GM18870 (cell line): ENCODE measurements around the gene NUP153.

Source experiments
- ATAC-seq: cut with Tn5 transposase; IDR thresholded peaks from one replicate; pipeline ENCODE4 v1.9.1; 2021; ENCODE audit warnings: moderate library complexity; ENCODE audit not compliant: unreplicated experiment

Gene NUP153

GRCh38 chr6:17672064-17672718, 34.5 kb downstream of the NUP153 start:
- no peak for ATAC-seq

- ATAC-seq: no peak
Measured at GRCh38 chr6:17666646-17667045, 40.1 kb downstream of the NUP153 start.

DNA sequence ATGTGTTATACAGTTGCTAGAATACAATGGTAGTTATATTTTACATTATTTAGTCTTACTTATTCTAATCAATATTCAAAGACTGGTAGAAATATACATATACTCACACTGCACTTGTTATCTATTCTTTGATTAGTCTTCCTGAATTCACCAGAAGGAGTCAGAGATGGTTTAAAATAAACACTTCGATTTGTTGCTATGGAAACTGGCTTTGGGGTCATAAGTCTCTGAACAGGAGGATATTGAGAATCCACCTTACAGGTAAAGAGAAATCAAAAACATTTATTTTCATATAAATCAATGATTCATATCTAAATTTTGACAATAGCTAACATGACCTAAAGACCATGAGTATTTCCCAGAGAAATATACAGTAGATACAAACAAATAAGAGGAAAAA, 41.6 kb downstream of the NUP153 start:
- no peak for ATAC-seq

GRCh38 chr6:17663226-17663625, 43.5 kb downstream of the NUP153 start:
- ATAC-seq: no peak

DNA sequence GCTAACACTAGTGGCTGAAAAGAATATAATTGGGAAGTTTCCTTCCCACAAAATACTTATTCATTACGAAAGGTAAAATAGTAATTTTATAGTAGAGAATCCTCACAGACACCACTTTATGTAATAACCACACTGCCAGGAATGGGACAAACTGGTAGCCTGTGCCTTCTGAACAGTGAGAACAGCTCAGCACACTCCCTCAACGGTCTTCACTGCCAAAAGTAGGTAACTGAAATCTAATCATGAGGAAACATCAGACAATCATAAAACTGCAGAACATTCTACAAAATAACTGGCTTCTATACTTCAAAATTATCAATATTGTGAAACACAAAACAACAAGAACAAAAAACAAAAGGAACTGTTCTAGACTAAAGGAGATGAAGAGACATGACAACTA, 44.1 kb downstream of the NUP153 start:
- ATAC-seq: no peak

DNA sequence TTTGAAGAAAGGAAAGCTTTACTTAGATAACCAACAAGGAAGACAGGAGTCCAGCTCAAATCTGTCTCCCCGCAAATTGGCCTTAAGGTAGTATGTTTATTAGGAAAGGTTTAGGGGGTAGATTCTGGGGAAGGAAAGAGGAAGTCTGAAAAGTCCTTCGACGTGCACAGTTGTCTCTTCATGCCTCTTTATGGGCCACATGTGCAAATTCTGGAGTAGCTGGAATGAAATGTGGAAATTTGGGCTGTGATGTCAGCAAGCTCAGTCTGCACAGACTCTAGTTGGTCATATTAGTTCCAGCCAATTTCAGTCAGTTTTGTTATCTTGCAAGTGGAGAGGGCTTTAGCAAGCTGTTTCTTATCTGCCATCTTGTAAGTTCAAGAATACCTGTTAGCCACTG, 50.1 kb downstream of the NUP153 start:
- ATAC-seq: no peak

DNA sequence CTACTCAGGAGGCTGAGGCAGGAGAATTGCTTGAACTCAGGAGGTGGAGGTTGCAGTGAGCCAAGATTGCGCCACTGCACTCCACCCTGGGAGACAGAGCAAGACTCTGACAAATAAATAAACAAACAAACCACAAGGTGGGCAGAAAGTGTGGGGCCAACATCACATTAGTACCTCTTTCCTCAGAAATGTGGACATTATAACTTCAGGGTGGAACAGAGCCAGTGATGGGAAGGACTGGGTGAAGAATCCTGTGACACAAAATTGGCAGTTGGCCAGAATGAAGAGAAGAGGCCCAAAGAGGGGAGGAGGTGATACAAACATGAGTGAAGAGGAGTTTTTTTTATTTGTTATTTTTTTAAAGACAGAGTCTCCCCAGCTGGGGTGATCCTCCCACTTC, 50.6 kb downstream of the NUP153 start:
- ATAC-seq: no peak

DNA sequence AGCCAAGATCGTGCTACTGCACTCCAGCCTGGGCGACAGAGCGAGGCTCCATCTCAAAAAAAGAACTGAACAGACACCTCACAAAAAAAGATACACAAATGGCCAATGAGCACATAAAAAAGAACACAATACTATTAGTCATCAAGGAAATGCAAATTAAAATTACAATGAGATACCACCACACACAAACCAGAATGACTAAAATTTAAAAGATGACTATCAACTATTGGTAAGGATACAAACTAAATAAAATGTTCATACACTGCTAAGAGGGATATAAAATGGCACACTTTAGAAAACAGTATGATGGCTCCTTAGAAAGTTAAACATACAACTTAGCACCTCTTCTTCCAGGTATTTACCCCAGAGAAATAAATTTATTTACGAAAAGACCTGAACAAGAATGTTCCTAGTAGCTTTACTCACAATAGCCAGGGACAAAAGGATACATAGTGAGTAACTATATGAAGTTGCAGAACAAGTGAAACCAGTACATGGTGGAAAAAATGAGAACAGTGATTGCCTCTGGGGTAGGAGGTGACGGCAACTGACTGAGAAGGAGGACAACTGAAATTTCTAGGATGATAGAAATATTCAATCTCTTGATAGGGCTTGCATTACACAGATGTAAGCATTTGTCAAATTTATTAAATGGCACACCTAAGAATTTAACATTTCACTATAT, 53.4 kb downstream of the NUP153 start:
- no peak for ATAC-seq

GRCh38 chr6:17650656-17651309, 55.9 kb downstream of the NUP153 start:
- ATAC-seq: no peak

- ATAC-seq: no peak
Measured at GRCh38 chr6:17648745-17649144, 58.0 kb downstream of the NUP153 start.

- ATAC-seq: no peak
Measured at GRCh38 chr6:17640477-17640917, 66.2 kb downstream of the NUP153 start.

DNA sequence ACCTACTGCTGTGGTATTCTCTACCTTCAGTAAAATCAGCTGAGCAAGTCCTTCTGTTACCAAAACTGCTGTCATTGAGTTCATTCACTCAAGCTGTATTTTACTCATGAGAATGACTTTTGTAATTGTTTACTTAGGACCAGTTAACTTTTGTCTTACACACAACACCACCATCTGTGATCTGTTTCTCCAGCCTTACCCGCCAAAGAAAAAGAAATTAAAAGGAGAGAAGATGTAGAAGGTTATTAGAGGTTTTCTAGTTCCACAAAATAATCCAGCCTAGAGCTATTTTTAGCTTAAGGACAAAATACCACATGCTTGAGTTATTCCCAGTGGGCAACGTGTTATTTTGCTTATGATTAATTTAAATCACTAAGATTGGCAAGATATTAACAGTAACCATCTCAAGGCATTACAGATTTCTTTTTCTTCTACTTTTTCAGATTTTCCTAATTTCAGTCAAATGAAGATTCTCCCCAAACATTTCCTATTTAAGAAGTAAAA, 68.5 kb downstream of the NUP153 start:
- no peak for ATAC-seq

- no peak for ATAC-seq
Measured at GRCh38 chr6:17635568-17635967, 71.2 kb downstream of the NUP153 start.

- no peak for ATAC-seq
Measured at GRCh38 chr6:17633465-17634188, 73.1 kb downstream of the NUP153 start.

DNA sequence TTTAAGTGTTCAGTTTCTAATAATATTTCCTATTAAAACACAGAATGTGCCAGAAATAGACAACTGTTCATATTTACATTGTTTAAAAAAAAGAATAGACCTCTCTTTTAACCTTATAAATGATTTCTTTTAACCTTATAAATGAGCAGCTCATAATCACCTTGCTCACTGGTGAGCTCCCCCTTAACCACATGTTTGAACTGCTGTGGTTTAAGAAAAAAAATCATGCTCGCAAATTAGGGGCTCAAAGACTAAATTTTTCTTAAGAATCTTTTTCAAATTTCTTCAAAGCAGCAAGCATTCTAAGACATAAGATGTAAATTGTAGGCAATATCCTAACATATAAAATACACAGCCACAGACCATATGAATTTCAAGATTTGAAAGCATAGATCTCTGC, 73.8 kb downstream of the NUP153 start:
- ATAC-seq: no peak

DNA sequence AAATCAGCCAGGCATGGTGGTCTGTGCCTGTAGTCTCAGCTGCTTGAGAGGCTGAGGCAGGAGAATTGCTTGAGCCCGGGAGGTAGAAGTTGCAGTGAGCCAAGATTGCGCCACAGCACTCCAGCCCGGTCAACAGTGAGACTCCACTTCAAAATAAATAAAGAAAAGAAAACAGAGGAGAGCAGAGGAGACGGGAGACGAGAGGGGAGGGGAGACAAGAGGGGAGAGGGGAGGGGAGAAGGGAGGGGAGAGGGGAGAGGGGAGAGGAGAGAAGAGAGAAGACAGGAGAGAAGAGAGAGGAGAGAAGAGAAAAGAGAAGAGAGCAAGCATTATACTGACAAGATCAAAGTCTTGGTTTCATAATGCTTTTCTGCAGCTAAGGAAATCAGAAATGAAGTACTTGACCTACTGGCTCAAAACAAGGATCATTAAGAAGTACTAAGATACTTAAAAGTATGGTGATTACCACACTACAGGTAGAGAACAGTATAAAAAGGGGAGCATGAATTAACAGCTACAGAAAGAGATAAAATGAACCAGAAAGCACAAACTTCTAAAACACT, 76.1 kb downstream of the NUP153 start:
- no peak for ATAC-seq

GRCh38 chr6:17629824-17630510, 76.8 kb downstream of the NUP153 start:
- no peak for ATAC-seq

DNA sequence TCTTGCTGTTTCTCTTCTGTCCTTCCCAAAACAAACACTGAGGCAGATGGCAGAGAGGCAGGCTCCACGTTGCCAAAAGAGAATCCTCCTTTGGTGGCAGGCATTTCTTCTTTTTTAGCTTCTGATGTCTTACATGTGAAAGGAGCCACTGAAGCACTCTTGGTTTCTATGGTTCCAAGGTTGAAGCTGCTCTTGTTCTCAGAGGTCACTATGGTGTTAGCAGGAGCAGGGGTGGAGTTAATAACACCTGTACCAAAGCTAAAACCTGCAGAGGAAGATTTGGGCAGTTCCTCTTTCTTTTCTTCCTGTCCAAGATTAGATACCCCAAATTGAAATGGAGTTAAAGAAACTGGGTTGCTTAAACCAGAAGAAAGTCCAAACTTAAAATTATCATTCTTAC, 77.9 kb downstream of the NUP153 start:
- no peak for ATAC-seq

- ATAC-seq: no peak
Measured at GRCh38 chr6:17624396-17624795, 82.3 kb downstream of the NUP153 start.

DNA sequence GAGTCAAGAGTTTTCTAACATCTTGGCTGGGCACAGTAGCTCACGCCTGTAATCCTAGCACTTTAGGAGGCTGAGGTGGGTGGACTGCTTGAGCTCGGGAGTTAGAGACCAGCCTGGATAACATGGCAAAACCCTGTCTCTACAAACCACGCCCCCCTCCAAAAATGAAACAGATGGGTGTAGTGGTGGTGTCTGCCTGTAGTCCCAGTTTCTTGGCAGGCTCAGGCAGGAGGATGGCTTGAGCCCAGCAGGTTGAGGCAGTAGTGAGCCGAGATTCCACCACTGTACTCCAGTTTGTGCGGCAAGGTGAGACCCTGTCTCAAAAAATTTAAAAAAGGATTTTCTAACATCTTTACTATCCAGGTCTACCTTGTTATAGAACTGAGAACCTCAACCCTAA, 84.6 kb downstream of the NUP153 start:
- no peak for ATAC-seq
